Suppressor macrophage (primary cell): ENCODE results near the gene AASDHPPT.

Source experiments
- DNase-seq, 4 experiments: peaks; one replicate each; pipeline ENCODE4 v3.0.0-alpha.2; 2020 to 2022

Gene AASDHPPT

DNA sequence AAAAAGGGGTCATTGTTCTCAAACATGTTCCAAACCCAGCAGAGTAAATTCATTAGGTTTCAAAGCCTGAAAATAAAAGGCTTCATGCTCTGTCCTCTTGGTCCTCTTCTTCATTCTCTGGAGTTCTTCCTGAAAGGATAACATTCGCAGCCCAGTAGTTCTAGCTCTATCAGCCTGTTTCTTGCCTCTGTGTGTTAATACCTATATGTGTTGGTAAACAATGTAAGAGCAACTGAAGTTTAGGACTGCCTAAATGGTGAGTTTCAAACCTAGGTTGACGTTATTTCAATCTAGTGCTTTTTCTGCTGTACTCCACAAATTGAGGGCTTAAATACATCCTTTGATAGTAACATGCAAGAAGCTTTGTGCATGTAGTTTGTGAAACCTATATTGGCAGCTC lies 9.4 kb downstream of the AASDHPPT start:
- DNase-seq = no peak

DNA sequence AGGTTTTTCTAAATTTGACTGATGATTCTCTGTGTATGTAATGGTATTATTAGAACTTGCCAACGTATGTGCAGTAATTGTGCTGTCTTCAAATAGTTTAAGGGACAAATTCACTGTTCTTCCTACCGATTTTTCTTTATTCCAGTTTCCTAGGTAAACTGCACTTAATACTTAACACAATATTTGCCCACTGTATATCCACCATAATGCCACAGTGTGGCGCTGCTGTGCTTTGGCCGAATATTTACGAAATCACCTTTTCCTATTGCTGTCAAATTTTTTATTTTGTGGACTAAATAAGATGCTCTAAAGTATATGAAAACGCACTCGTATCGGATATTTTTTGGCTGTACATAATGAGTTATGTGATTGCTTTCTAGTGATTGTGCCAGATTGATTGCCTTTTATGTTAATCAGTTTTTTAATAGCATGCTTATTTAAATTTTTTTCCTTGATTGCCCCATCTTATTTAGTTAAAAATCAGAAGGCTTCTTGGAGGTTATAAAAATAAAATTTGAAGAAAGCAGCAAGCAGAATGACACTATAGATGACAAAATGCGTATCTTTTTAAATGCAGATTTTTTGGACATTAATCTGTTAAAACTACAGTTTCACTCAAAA lies 10.5 kb downstream of the AASDHPPT start:
- DNase-seq = peak; percentile 62 to 67 (median 65)

DNA sequence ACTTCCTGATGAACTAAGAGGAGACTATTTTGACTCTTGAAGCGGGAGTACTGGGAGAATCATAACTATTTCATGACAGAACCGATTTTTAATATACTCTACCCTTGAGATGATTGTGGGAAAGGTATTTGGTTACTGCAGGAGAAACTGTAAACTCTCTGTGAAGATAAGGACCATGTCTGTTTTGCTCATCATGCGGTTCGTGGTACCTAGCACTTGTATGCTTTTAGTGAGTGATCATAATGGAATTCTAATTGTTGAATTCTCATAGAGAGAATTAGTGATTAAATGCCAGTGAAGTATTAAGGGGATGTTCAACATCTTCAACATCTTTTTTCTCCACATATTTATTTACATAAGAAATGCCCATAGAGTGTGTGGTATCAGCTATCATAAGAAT lies 11.4 kb downstream of the AASDHPPT start:
- DNase-seq = no peak

DNA sequence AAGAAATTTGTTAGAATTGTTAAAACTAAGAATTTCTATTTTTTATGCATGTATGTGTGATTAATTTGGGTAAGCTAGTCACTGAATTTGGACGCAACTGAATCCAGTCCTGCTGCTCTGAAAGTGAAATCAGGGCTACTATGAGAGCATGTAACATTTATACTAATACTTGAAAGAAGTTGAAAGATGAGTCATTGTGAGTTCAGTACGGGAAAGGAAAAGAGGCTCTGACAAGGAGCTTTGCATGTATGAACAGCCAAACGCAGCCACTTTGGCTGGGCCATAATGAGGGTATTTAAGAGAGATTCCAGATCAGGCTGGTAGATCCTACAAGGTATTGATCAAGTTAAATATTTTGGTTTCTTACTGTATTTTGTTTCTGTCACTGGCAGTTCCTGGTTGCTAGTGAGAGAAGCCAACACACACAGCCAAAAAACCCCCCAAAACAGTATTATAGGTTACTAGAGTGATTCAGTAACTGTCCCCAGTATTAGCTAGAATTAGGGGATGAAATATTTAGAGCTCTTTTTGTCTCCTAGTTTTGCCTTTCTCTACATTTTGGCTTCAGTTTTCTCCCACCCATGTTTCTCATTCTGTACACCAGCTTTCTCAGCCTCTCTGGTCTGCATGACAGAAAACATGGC lies 14.1 kb downstream of the AASDHPPT start:
- DNase-seq = no peak

DNA sequence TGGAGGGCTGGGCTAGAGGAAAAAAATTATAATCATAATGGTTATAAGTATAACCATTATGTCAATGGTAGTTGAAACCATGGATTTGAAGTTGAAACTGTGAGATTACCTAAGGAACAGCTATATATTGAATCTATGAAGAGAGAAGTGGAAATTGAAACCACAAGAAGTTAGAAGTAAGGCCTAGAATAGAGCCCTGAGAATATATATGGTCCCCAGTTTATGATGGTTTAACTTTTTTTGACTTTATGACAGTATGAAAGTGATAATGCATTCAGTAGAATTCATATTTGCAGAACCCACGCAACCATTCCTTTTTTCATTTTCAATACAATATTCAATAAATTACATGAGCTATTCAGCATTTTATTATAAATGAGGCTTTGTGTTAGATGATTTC lies 15.0 kb downstream of the AASDHPPT start:
- DNase-seq = no peak

DNA sequence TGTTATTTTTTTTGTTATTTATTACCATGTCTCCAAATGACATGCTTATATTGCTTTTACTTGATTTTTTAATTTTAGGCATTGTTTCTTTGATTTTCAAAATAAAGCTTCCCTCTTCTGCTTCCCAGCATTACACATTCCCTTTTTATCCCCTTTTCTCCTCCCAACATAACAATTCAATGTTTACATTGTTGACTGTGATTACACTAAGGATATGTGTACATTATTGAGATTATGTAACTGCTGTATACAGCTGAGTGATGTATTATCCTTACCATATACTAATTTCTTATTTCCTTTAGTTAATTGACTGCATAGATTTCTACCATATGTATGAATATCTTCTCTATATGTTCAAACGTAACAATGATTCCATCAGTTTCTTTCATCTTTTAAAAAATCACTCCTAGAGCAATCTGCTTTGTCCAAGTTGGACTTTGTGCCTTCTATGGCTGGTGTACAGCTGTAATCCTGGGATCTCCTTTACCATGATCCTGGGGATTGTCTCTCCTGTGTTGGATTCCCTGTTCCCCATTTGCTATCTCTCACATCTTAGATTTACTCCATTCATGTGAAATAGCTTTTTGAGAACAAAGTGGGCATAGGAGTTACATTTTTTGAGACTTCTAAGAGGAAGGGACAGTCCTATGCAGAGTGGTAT lies 21.6 kb downstream of the AASDHPPT start:
- DNase-seq = no peak

DNA sequence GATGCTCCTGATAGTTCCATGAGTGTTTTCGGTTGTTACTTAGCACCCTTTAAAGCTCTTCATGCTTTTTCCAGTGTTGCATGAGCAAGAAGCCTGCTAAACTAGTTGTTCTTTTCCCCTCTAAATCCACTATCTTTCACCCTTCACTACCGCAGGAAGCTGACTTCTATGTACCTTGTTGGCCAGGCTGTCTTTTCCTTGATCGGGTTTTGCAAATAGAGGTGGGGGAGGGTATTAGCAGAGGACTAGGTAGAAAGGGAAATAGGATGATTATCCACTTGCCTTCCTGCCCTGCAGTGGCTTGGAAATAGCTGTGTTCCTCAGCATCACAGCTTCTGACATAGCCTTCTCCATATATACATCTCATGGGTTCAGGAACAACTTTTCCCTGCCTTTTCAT lies 23.9 kb downstream of the AASDHPPT start:
- no peak for DNase-seq

DNA sequence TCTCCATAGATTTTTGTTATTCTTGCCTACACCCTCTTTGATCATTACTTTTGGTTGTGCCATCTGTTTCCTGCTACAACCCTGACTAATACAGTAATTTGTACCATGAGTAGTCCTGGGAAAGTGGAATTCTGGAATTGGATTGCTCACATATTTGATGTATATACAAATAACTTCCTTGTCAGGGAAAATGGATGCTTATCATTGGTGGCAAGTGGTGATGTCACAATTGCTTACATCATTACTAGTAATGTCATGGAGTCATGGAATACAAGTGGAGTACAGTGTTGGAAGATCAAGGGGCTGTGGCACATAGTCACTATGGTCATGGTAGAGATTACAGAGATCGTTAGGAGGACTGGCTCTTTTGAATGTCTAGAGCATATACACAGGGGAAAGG lies 24.4 kb downstream of the AASDHPPT start:
- no peak for DNase-seq

DNA sequence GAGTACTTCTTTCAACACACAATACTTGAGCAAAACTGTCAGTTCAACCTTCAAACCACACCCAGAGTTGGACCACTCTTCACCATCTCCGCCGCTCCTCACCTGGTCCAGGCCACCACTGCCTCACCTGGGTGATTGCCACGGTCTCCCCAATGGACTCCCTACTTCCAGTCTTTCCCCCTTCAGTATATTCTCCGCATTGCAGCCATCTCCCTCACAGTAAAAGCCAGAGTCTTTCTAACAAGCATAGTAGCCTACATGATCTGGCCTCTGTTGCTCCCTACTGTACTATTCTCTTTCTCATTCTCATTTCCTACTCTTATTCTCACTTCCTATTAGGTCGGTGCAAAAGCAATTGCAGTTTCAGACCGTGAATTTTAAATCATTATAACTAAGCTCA lies 28.5 kb downstream of the AASDHPPT start:
- no peak for DNase-seq

DNA sequence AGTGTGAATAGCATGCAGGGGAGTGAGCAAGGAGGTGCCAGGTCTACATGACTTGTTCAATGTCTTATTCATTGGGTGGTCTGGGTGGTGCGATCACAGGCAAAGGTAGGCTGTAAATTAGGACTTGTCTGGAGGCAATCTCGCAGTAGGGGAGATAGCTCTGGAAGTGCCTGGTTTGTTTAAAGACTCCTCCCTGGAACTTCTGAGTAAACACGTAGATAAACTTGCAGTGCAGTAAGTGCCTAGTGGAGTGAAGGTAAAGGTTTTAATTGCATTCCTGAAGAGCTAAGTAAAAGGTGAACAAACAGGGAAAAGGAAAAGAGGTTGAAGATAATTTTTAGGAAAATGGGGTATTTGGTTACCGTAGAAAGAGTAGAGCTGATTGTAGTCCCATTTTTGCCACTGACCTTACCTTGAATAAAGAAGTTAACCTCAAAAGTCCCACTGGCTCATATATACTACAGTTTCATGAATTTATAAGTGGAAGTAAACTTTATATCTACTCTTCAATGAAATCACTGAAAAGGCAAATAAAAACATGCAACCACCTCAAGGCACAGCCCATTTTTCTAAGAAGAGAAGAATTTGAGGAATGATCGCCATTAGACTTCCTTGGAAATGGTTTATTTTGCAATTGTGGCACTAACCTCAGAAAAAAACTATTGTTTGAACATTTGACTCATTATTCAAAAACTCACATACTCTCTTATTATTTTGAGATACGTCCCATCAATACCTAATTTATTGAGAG lies 44.3 kb downstream of the AASDHPPT start:
- DNase-seq = no peak

DNA sequence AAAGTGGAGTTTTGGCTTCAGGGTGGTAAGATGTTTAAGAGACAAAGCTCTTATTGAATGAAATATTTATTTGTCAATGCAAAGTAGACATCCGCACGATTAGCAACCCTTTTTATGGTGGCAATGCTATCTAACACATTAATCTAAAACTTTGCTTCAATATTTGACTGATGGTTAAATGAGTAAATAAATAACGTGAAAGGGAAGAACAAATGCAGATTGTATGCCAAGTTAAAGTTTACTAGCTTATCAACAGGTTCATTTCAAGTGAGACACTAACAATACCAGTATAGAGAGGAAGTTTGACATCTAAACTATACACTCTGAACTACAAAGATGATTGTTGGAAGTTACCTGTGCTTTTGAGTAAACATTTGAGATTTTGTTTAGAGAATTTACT lies 50.1 kb downstream of the AASDHPPT start:
- DNase-seq = no peak

DNA sequence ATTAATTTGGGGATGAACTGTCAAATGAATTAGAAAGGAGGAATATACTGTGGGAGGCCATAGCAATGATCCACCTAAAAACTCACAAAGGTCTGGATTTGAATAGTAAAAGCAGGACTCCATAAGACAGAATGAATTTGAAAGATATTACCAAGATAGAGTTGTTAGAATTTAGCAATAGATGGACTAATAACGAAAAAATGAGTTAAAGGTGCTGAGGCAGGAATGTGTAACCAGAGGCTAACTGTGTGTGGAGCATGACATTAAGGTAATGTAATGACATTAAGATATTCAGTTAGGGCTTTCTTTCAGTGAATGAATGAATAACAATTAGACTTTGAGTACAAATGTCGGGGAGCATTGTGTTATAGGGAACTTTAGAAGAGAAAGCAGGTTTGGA lies 51.3 kb downstream of the AASDHPPT start:
- DNase-seq = no peak

DNA sequence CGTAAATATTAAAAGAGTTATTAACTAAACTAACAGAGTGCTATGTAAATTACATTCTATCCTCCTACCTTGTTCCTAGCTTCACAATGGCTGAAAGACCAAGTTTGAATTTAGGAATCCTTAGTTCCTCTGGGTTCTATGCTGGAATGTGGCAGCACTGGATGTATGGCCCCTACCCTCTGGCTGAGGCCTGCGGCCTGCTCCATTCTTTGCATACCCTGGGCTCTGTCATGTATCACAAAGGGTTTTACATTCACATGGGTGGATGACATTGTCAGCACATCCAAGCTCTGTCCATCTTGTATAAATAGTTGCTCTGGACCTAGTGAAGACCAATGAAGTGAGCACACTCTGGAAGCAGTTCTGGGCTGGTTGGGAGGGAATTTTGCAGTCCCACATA lies 54.5 kb downstream of the AASDHPPT start:
- no peak for DNase-seq

DNA sequence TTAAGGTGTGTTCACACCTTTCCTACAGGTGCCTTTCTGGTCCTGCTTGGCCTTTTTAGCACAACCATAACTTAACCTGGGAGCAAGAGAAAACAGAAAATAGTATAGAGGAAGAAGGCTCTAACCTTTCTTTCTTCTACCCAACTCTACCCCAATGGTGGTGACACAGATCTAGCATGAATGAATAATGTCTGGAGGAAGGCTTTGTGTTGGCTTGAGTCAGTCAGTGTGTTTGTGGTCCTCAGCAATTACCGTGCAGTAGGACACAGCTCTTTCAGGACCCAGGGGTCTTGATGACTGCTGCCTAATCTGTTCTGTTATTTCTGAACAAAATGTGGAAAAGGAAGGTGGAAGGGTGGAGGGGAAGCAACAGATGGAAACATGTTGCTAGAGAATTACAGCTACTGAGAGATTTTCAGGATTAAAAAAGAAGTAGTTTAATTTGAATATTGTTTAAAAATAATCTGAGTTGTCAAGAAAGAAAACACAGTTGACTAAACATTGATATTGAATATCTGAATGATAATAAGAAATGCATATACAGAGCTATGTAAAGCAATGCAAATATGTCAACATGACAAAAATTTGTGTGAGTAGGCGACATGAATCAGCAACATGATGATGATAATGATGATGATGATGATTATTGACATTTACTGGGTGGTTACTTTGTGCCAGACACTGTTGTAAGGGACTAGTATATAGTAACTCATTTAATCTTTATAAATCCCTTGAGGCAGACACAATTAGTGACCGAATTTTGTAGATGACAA lies 55.3 kb downstream of the AASDHPPT start:
- no peak for DNase-seq

DNA sequence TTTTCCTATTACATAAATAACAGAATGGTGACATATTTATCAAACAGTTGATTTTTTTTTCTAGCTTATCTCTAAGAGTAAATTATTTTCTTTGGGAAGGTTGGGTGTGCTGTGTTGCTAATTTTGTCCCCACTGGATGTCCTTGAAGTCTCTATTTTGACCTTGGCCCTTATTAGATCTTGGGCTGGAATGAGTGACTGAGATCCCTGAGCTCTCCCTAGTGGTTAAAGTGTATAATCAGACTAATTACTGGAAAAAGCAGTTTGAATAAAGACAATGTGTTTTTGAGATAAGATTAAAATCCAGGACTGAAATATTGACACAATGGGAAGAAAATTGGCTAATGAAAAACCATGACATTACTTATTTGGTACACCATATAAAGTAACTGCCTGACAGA lies 56.1 kb downstream of the AASDHPPT start:
- no peak for DNase-seq

DNA sequence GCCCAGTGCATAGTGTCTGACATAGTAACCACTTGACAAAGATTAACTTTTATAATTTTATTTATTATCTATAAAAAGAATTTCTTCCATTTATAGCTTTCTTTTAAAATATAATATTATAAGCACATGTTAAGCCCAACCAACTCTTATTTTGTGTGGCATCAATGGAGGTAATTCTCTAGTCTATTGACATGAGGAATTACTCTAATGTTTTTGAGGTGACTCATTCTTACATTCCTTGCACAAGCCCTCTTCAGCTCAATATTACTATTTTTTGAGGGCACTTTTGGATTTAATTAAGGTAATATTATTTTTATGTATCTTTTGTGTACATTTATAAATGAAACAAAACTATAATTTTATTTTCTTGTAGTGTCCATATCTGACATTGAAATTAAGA lies 59.6 kb downstream of the AASDHPPT start:
- no peak for DNase-seq

DNA sequence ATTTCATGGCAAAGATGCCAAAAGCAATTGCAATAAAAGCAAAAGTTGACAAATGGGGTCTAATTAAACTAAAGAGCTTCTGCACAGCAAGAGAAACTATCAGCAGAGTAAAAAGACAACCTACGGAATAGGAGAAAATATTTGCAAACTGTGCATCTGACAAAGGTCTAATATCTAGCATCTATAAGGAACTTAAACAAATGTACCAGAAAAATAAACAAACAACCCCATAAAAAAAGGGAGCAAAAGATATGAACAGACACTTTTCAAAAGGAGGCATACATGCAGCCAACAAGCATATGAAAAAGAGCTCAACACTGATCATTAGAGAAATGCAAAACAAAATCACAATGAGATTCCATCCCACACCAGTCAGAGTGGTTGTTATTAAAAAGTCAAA lies 60.3 kb downstream of the AASDHPPT start:
- no peak for DNase-seq
